Mucosa of rectum (tissue), 2 donors: ENCODE measurements around the gene KIF21A.
"Not testable (repeated sequence)": the region's sequence is repeated elsewhere in the genome, so short reads cannot be mapped to it uniquely, and the experiment has no call there.

Source experiments
- H3K27ac ChIP-seq, 2 donors: one replicate each; pipeline ENCODE4 v1.7.0; 2013; ENCODE audit warnings: inconsistent platforms in 2 of 2, low read depth in 2 of 2, low read length in 2 of 2
- H3K27me3 ChIP-seq, 2 donors: one replicate each; pipeline ENCODE4 v1.7.0; 2013; ENCODE audit warnings: low read length in 2 of 2; ENCODE audit not compliant: control insufficient read depth in 2 of 2, insufficient read depth in 2 of 2
- H3K36me3 ChIP-seq, 2 donors: one replicate each; pipeline ENCODE4 v1.7.0; 2013; ENCODE audit warnings: low read length in 2 of 2; ENCODE audit not compliant: control insufficient read depth in 2 of 2, insufficient read depth in 2 of 2
- H3K4me1 ChIP-seq, 2 donors: one replicate each; pipeline ENCODE4 v1.7.0; 2013; ENCODE audit warnings: low read length in 2 of 2, mild to moderate bottlenecking in 1 of 2; ENCODE audit not compliant: control insufficient read depth in 2 of 2, insufficient read depth in 2 of 2
- H3K4me3 ChIP-seq, 2 donors: one replicate each; pipeline ENCODE4 v1.7.0; 2013; ENCODE audit warnings: low read length in 2 of 2
- H3K9ac ChIP-seq, 2 donors: one replicate each; pipeline ENCODE4 v1.7.0; 2013; ENCODE audit warnings: low read length in 2 of 2, low read depth in 1 of 2, mild to moderate bottlenecking in 1 of 2
- H3K9me3 ChIP-seq, 2 donors: one replicate each; pipeline ENCODE4 v1.7.0; 2013; ENCODE audit warnings: low read length in 2 of 2; ENCODE audit not compliant: control insufficient read depth in 2 of 2
- donor health status: healthy.
- donor health status: Normal muscosa, but diverticular disease.

The KIF21A gene

GRCh38 chr12:39443081-39443928 lies at the start of gene KIF21A:
TSS of gene KIF21A (minus strand) at chr12:39443120. CDS start at chr12:39442970, 150 bp downstream.
- Histone ChIP-seq H3K27ac (peak within 1 kb of the TSS; percentile 81 to 93), H3K4me1 (peaks cover 7 to 15% of the 10 kb centered on the region in 2 donors), H3K9me3 (no peaks in the 10 kb centered on the region), H3K9ac (peak within 1 kb of the TSS; percentile 74 to 90), H3K36me3 (no peaks in the 10 kb centered on the region), H3K27me3 (no peaks in the 10 kb centered on the region), H3K4me3 (peak within 1 kb of the TSS; percentile 68 to 84)

GRCh38 chr12:39490500-39491282 lies 47.8 kb upstream of the KIF21A start:
- no peak overlapping the region for H3K9ac ChIP-seq
- no peaks in the 10 kb centered on the region for H3K4me1 ChIP-seq
- no peak overlapping the region for H3K4me3 ChIP-seq
- H3K27ac ChIP-seq = no peak overlapping the region
- no peaks in the 10 kb centered on the region for H3K9me3 ChIP-seq
- no peaks in the 10 kb centered on the region for H3K36me3 ChIP-seq
- no peaks in the 10 kb centered on the region for H3K27me3 ChIP-seq

GRCh38 chr12:39483597-39483996 lies 40.7 kb upstream of the KIF21A start:
- no peaks in the 10 kb centered on the region for H3K27me3 ChIP-seq
- no peak overlapping the region for H3K27ac ChIP-seq
- no peaks in the 10 kb centered on the region for H3K36me3 ChIP-seq

GRCh38 chr12:39483042-39483441 lies 40.1 kb upstream of the KIF21A start:
- H3K36me3 ChIP-seq = no peaks in the 10 kb centered on the region
- H3K4me1 ChIP-seq = no peaks in the 10 kb centered on the region
- no peak overlapping the region for H3K27ac ChIP-seq
- H3K4me3 ChIP-seq = no peak overlapping the region
- no peaks in the 10 kb centered on the region for H3K27me3 ChIP-seq
- H3K9me3 ChIP-seq = no peaks in the 10 kb centered on the region
- no peak overlapping the region for H3K9ac ChIP-seq

More at GRCh38 chr12:39483597-39483996, 40.7 kb upstream of the KIF21A start:
- Histone ChIP-seq H3K9me3 (no peaks in the 10 kb centered on the region), H3K4me3 (no peak overlapping the region), H3K9ac (no peak overlapping the region), H3K4me1 (no peaks in the 10 kb centered on the region)

GRCh38 chr12:39476894-39477293 lies 34.0 kb upstream of the KIF21A start:
- H3K4me3 ChIP-seq = no peak overlapping the region

GRCh38 chr12:39476121-39476520 lies 33.2 kb upstream of the KIF21A start:
- Histone ChIP-seq H3K9me3 (no peaks in the 10 kb centered on the region), H3K4me1 (no peaks in the 10 kb centered on the region), H3K27ac (no peak overlapping the region), H3K27me3 (no peaks in the 10 kb centered on the region), H3K4me3 (no peak overlapping the region), H3K36me3 (no peaks in the 10 kb centered on the region), H3K9ac (no peak overlapping the region)

More at GRCh38 chr12:39476894-39477293, 34.0 kb upstream of the KIF21A start:
- Histone ChIP-seq H3K27me3 (no peaks in the 10 kb centered on the region), H3K36me3 (no peaks in the 10 kb centered on the region), H3K9me3 (no peaks in the 10 kb centered on the region), H3K4me1 (no peaks in the 10 kb centered on the region), H3K9ac (no peak overlapping the region), H3K27ac (no peak overlapping the region)

GRCh38 chr12:39475136-39475535 lies 32.2 kb upstream of the KIF21A start:
- not testable (repeated sequence) for H3K9ac ChIP-seq, H3K36me3 ChIP-seq, H3K27me3 ChIP-seq, H3K4me3 ChIP-seq, H3K9me3 ChIP-seq, H3K27ac ChIP-seq, H3K4me1 ChIP-seq

- Histone ChIP-seq H3K9me3 (no peaks in the 10 kb centered on the region), H3K9ac (no peak overlapping the region), H3K27me3 (no peaks in the 10 kb centered on the region), H3K27ac (no peak overlapping the region), H3K4me3 (no peak overlapping the region), H3K4me1 (no peaks in the 10 kb centered on the region), H3K36me3 (no peaks in the 10 kb centered on the region)
Measured at GRCh38 chr12:39467432-39467870, 24.5 kb upstream of the KIF21A start.

GRCh38 chr12:39464976-39465695 lies 22.2 kb upstream of the KIF21A start:
- Histone ChIP-seq H3K9ac (no peak overlapping the region), H3K9me3 (no peaks in the 10 kb centered on the region), H3K4me1 (no peaks in the 10 kb centered on the region), H3K36me3 (no peaks in the 10 kb centered on the region), H3K27me3 (no peaks in the 10 kb centered on the region), H3K4me3 (no peak overlapping the region), H3K27ac (no peak overlapping the region)
